Right lobe of liver (tissue), 4 donors: ENCODE data around the gene IFI30.

Experiments used
- POLR2A ChIP-seq: fragments of 450-650 bp; IDR thresholded peaks from one replicate; pipeline ENCODE4 v1.6.1; 2017; ENCODE audit warnings: antibody characterized with exemption, mild to moderate bottlenecking
- TF ChIP-seq, protein P1 (sequence below), 4 donors: fragments of 200-600 bp in 3 of 4; fragments of 450-650 bp in 1 of 4; IDR thresholded peaks; one replicate each; pipeline versions ENCODE4 v1.5.1 to v1.8.0; 2016 to 2022; ENCODE audit warnings: antibody characterized with exemption in 4 of 4, mild to moderate bottlenecking in 2 of 4
- donor health status: DM: no; HTN: no; CAD: no.
- donor health status: DM: no; HTN: no; CAD: no.
- donor health status: DM: no; HTN: yes; CAD: no.

DNA sequence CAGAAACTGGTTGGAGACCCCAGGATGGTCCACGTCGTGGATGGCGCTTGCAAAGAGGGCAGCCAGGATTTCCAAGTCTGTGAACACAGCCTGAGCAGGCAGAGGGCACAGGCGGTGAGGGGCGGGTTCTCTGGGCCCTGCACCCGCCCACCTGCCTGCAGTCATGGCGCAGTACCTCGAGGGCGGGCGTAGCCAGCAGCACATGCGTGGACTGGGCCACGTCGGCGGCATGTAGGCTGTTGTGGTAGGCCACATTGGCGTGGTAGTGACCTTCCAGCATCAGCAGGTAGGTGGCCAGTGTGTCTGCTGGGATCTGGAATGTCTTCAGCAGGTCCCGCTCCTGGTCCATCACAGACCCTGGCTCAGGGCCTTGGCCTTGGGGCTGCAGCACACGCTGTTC, 44.5 kb downstream of the IFI30 start:
- TF ChIP-seq, protein P1, sequence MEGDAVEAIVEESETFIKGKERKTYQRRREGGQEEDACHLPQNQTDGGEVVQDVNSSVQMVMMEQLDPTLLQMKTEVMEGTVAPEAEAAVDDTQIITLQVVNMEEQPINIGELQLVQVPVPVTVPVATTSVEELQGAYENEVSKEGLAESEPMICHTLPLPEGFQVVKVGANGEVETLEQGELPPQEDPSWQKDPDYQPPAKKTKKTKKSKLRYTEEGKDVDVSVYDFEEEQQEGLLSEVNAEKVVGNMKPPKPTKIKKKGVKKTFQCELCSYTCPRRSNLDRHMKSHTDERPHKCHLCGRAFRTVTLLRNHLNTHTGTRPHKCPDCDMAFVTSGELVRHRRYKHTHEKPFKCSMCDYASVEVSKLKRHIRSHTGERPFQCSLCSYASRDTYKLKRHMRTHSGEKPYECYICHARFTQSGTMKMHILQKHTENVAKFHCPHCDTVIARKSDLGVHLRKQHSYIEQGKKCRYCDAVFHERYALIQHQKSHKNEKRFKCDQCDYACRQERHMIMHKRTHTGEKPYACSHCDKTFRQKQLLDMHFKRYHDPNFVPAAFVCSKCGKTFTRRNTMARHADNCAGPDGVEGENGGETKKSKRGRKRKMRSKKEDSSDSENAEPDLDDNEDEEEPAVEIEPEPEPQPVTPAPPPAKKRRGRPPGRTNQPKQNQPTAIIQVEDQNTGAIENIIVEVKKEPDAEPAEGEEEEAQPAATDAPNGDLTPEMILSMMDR (IDR thresholded peaks at IDR 0.05) = no peak
- no peak for TF ChIP-seq POLR2A
